Loucy (cell line): Measurements from ENCODE around the gene CRHR1.

ENCODE experiments used
- EZH2phosphoT487 ChIP-seq: fragments of 200-600 bp; IDR thresholded peaks from 2 replicates; pipeline ENCODE4 v1.6.1; 2018; ENCODE audit warnings: antibody characterized with exemption, mild to moderate bottlenecking, moderate library complexity, borderline replicate concordance
- TF ChIP-seq, protein P1 (sequence below): fragments of 200-600 bp; sonication (generic); conservative IDR thresholded peaks from 2 replicates; pipeline ENCODE4 v1.5.1; 2014; ENCODE audit warnings: mild to moderate bottlenecking, antibody characterized with exemption, low read length

DNA sequence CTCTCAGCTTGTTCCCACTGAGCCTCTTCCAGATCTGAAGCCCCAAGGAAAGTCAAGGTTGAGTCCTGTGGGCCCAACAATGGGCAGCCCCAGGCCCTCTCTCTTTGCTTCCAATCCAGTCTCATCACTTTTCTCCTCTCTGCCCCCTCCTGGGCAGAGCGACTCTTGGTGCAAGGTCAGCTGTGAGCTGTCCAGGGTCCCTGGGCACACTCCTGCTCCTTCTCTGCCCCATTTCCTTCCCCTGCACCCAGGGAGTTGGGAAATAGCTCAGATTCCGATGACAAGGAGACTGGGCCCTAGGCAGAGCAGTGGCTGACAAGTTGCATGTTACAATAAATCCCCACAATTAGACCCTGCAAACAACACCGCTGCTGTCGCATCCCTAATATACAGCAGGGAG, 16.1 kb upstream of the CRHR1 start:
- TF ChIP-seq, protein P1, sequence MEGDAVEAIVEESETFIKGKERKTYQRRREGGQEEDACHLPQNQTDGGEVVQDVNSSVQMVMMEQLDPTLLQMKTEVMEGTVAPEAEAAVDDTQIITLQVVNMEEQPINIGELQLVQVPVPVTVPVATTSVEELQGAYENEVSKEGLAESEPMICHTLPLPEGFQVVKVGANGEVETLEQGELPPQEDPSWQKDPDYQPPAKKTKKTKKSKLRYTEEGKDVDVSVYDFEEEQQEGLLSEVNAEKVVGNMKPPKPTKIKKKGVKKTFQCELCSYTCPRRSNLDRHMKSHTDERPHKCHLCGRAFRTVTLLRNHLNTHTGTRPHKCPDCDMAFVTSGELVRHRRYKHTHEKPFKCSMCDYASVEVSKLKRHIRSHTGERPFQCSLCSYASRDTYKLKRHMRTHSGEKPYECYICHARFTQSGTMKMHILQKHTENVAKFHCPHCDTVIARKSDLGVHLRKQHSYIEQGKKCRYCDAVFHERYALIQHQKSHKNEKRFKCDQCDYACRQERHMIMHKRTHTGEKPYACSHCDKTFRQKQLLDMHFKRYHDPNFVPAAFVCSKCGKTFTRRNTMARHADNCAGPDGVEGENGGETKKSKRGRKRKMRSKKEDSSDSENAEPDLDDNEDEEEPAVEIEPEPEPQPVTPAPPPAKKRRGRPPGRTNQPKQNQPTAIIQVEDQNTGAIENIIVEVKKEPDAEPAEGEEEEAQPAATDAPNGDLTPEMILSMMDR = peak; percentile 41; the same call in 1 of the 2 replicates
- TF ChIP-seq EZH2phosphoT487 = no peak
